DMS153 treated with DMSO at 0.1 percent for 48 hours (cell line): ENCODE results near the gene USP17L30.
"Not testable (repeated sequence)": the region's sequence is repeated elsewhere in the genome, so short reads cannot be mapped to it uniquely, and the experiment has no call there.

Experiments
- DNase-seq: peaks from one replicate; lab custom pipeline; 2025; ENCODE audit not compliant: unreplicated experiment; lab: John Stamatoyannopoulos, UW

USP17L30 gene, protein sequence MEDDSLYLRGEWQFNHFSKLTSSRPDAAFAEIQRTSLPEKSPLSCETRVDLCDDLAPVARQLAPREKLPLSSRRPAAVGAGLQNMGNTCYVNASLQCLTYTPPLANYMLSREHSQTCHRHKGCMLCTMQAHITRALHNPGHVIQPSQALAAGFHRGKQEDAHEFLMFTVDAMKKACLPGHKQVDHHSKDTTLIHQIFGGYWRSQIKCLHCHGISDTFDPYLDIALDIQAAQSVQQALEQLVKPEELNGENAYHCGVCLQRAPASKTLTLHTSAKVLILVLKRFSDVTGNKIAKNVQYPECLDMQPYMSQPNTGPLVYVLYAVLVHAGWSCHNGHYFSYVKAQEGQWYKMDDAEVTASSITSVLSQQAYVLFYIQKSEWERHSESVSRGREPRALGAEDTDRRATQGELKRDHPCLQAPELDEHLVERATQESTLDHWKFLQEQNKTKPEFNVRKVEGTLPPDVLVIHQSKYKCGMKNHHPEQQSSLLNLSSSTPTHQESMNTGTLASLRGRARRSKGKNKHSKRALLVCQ

GRCh38 chr4:9362829-9363228 is at the start of gene USP17L30:
Gene USP17L30, plus strand, starts transcription at chr4:9363129. Its CDS starts 0 bp downstream, at chr4:9363129.
- DNase-seq = not testable (repeated sequence)

- not testable (repeated sequence) for DNase-seq
These were observed 38.7 kb upstream of the USP17L30 start for GRCh38 chr4:9324191-9324590.

GRCh38 chr4:9324865-9325264 is 38.1 kb upstream of the USP17L30 start, which contains the start of gene USP17L24:
Gene USP17L24, plus strand, starts transcription at chr4:9325165. Its CDS starts 0 bp downstream, at chr4:9325165.
- not testable (repeated sequence) for DNase-seq

DNA sequence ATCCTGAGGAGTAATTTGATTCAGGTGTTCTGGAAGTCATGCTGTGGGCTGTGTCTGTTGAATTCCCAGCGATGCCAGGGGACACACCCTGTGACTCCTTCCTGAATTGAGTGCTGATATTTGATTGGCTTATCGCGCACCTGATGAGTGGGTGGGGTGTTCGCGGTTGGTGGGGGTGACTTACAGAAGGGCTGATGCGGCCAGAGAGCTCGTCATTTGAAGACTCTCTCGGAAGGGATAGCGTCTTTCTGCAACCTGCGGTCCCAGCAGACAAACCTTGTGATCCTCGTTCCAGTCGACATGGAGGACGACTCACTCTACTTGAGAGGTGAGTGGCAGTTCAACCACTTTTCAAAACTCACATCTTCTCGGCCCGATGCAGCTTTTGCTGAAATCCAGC is 33.3 kb upstream of the USP17L30 start, which contains the start of gene USP17L25:
TSS of gene USP17L25 (plus strand) at position 301 of the 400 bp plus-strand sequence. CDS start at position 301, 0 bp downstream.
- DNase-seq = not testable (repeated sequence)

- not testable (repeated sequence) for DNase-seq
These were observed 28.6 kb upstream of the USP17L30 start, which contains the start of gene USP17L26 for GRCh38 chr4:9334358-9334757. Gene USP17L26, plus strand, starts transcription at chr4:9334658. Its CDS starts 0 bp downstream, at chr4:9334658.

- DNase-seq = not testable (repeated sequence)
These were observed 23.8 kb upstream of the USP17L30 start, which contains the start of gene USP17L5 for GRCh38 chr4:9339103-9339502. Gene USP17L5, plus strand, starts transcription at chr4:9339403. Its CDS starts 0 bp downstream, at chr4:9339403.

DNA sequence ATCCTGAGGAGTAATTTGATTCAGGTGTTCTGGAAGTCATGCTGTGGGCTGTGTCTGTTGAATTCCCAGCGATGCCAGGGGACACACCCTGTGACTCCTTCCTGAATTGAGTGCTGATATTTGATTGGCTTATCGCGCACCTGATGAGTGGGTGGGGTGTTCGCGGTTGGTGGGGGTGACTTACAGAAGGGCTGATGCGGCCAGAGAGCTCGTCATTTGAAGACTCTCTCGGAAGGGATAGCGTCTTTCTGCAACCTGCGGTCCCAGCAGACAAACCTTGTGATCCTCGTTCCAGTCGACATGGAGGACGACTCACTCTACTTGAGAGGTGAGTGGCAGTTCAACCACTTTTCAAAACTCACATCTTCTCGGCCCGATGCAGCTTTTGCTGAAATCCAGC is 19.1 kb upstream of the USP17L30 start, which contains the start of gene USP17L27:
TSS of gene USP17L27 (plus strand) at position 301 of the 400 bp plus-strand sequence. CDS start at position 301, 0 bp downstream.
- not testable (repeated sequence) for DNase-seq

DNA sequence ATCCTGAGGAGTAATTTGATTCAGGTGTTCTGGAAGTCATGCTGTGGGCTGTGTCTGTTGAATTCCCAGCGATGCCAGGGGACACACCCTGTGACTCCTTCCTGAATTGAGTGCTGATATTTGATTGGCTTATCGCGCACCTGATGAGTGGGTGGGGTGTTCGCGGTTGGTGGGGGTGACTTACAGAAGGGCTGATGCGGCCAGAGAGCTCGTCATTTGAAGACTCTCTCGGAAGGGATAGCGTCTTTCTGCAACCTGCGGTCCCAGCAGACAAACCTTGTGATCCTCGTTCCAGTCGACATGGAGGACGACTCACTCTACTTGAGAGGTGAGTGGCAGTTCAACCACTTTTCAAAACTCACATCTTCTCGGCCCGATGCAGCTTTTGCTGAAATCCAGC is 14.3 kb upstream of the USP17L30 start, which contains the start of gene USP17L28:
TSS of gene USP17L28 (plus strand) at position 301 of the 400 bp plus-strand sequence. CDS start at position 301, 0 bp downstream.
- not testable (repeated sequence) for DNase-seq

GRCh38 chr4:9350866-9351265 is 12.1 kb upstream of the USP17L30 start:
- DNase-seq = not testable (repeated sequence)

- not testable (repeated sequence) for DNase-seq
These were observed 9.6 kb upstream of the USP17L30 start, which contains the start of gene USP17L29 for GRCh38 chr4:9353338-9353737. Gene USP17L29, plus strand, starts transcription at chr4:9353638. Its CDS starts 0 bp downstream, at chr4:9353638.

GRCh38 chr4:9379881-9380280 is 17.0 kb downstream of the USP17L30 start:
- not testable (repeated sequence) for DNase-seq

DNA sequence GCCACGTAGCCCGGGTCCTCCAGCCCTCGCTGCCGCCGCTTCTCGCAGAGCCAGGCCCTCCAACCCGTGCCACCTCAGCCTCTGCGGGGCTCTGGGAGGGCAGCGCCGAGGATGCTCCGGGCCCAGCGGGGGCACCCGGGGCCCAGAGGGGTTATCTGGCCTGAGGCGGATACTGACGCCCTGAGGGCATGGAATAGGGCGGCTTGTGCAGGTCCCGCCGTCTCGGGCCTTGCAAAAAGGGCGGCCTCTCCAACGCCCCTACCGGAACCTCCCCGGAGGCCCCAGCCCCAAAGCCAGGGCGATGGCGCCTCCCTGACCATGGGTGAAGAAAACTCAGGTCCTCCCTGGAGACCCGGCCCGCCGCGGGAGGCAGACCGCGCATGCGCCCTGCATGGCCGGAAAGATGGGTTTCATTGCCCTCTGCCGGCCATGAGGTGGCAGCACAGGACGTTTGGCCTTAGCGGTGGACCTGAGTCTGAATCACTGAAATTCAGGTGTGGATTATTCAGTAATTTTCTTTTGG is 18.1 kb downstream of the USP17L30 start:
- DNase-seq = not testable (repeated sequence)

GRCh38 chr4:9384126-9384525 is 21.2 kb downstream of the USP17L30 start:
- no peak for DNase-seq

DNA sequence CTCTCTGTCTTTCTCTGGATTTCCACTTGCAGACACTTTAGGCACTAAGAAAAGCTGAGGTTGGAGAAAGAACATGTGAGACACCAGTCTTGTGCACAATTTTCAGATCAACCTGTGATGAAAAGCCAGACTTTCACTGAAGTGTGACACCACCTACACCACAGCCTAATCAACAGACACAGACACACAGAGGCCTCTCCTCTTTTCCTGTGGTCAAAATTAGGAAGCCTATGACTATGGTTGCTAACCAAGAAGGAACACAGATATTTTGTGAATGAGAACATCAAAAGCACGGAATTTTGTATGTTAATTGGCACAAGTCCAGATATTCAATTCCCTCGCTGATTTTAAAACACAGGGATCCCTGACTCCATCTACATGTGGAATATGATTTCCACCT is 26.1 kb downstream of the USP17L30 start:
- not testable (repeated sequence) for DNase-seq

DNA sequence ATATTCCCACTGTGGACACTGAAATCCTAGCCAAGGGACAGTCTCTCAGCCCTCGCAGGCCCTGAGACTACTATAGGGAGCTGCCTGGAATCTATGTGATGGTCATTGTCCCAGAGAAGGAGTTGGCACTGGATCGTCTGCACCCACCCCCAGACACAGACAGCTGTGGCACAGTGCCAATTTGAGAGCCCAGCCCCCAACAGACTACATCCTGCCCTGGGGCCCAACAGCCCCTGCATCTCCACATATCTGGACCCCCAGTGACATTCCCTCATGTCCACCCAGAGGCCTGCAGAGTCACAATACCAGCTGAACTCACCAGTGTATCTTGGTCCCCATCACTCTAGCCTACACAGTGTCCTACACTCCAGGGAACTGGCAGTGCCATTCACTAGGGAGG is 42.8 kb downstream of the USP17L30 start:
- DNase-seq = not testable (repeated sequence)

DNA sequence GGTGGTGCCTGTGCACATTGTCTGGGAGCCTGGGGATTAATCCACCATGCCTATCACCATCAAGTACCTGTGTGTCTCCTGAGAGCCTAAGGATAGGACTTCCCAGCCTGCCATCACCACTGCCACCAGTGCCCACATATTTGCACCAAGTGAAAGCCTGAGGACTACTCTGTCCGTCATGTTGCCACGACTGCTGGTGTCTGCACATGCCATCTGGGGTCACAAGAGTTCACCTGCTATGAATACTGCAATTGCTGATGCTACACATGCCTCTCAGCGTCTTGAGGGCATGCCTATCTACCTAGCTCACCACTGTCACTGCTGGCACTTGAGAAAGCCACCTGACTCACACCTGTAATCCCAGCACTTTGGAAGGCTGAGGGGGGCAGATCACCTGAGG is 43.6 kb downstream of the USP17L30 start:
- not testable (repeated sequence) for DNase-seq

DNA sequence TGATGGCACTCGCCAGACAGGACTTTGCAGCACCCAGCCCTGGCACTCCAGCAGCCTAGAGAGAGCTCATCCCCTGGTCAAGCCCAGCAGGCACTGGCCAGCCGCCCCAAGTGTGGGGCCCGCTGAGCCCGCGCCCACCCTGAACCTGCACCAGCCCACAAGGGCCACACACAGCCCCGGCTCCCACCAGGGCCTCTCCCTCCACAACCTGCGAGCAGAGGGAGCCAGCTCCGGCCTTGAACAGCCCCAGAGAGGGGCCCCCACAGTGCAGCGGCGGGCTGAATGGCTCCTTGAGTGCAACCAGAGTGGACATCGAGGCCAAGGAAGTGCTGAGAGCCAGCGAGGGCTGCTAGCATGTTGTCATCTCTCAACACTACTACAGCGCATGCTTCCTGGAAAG is 46.9 kb downstream of the USP17L30 start:
- no peak for DNase-seq
